CD8-positive, alpha-beta memory T cell (primary cell): ENCODE data around the gene EYA2. TPM values are rescaled to one million over a fixed set of nuclear protein-coding genes. Genes with fewer than 3 reads are reported as not detected.

Experiments
- CTCF ChIA-PET: fragments of 350-600 bp; sonication (Branson Sonifier 250); formaldehyde crosslinking; loops from one replicate; lab custom pipeline; 2021; ENCODE audit warnings: antibody characterized with exemption; lab: Charles Lee
- POLR2A ChIA-PET: fragments of 350-600 bp; sonication (Branson Sonifier 250); formaldehyde crosslinking; loops from one replicate; lab custom pipeline; 2021; ENCODE audit warnings: antibody characterized with exemption; lab: Charles Lee
- DNase-seq, 5 donors: peaks; one replicate each; pipeline versions ENCODE4 v3.0.0 to v3.0.0-alpha.2; 2020 to 2022; ENCODE audit warnings: mixed read lengths in 1 of 5
- H3K27ac ChIP-seq: one replicate; pipeline ENCODE4 v1.7.0; 2013; ENCODE audit warnings: low read depth, mild to moderate bottlenecking, low read length, moderate library complexity
- H3K27me3 ChIP-seq: 2 replicates; pipeline ENCODE4 v1.7.0; 2013; ENCODE audit warnings: low read length, mild to moderate bottlenecking; ENCODE audit not compliant: insufficient read depth, poor library complexity, severe bottlenecking
- H3K36me3 ChIP-seq: 2 replicates; pipeline ENCODE4 v1.7.0; 2013; ENCODE audit warnings: mild to moderate bottlenecking, low read length, moderate library complexity; ENCODE audit not compliant: insufficient read depth
- H3K4me1 ChIP-seq: 2 replicates; pipeline ENCODE4 v1.7.0; 2013; ENCODE audit warnings: mild to moderate bottlenecking, low read length, moderate library complexity; ENCODE audit not compliant: insufficient read depth
- H3K4me3 ChIP-seq: 2 replicates; pipeline ENCODE4 v1.7.0; 2013; ENCODE audit warnings: mild to moderate bottlenecking, low read length
- H3K9me3 ChIP-seq: 2 replicates; pipeline ENCODE4 v1.7.0; 2013; ENCODE audit warnings: mild to moderate bottlenecking, low read length
- H3K27ac Mint-ChIP-seq, 8 donors: one replicate each; pipeline ENCODE4 v1.8.0; 2020 to 2021; ENCODE audit warnings: mixed read lengths in 8 of 8, mild to moderate bottlenecking in 6 of 8, inconsistent platforms in 3 of 8, moderate library complexity in 3 of 8
- H3K27me3 Mint-ChIP-seq, 2 donors: one replicate each; pipeline ENCODE4 v1.8.0; 2020 to 2021; ENCODE audit warnings: mixed read lengths in 2 of 2, mild to moderate bottlenecking in 1 of 2, moderate library complexity in 1 of 2
- H3K36me3 Mint-ChIP-seq, 3 donors: one replicate each; pipeline ENCODE4 v1.8.0; 2020 to 2021; ENCODE audit warnings: mixed read lengths in 3 of 3, inconsistent platforms in 1 of 3, mild to moderate bottlenecking in 1 of 3
- H3K4me1 Mint-ChIP-seq, 3 donors: one replicate each; pipeline ENCODE4 v1.8.0; 2020 to 2021; ENCODE audit warnings: mixed read lengths in 3 of 3, inconsistent platforms in 1 of 3, mild to moderate bottlenecking in 1 of 3
- H3K4me3 Mint-ChIP-seq, 7 donors: one replicate each; pipeline ENCODE4 v1.8.0; 2020 to 2021; ENCODE audit warnings: mixed read lengths in 7 of 7, mild to moderate bottlenecking in 6 of 7, moderate library complexity in 4 of 7, inconsistent platforms in 2 of 7
- H3K9me3 Mint-ChIP-seq, 5 donors: one replicate each; pipeline ENCODE4 v1.8.0; 2020 to 2022; ENCODE audit warnings: mixed read lengths in 5 of 5, mild to moderate bottlenecking in 3 of 5, moderate library complexity in 2 of 5, inconsistent platforms in 1 of 5
- polyA plus RNA-seq: library from polyadenylated mRNA; unstranded; fragments of 300-500 nt; fragmentation: Illumina TruSeq; gene quantifications from one replicate; pipeline ENCODE4 v1.2.3, GENCODE V29; 2021
- total RNA-seq, 2 experiments: library from RNA; stranded (reverse); gene quantifications; one replicate each; pipeline ENCODE4 v1.2.3, GENCODE V29; 2021

EYA2 gene
- total and polyA plus RNA-seq, 3 experiments from 2014 or later: not detected

GRCh38 chr20:46937157-46937523, 42.5 kb downstream of the EYA2 start:
- Mint-ChIP-seq H3K27ac (no peak overlapping the region), H3K27me3 (peaks cover 1 to 27% of the 10 kb centered on the region in 2 donors), H3K4me3 (no peak overlapping the region), H3K4me1 (no peaks in the 10 kb centered on the region), H3K36me3 (no peaks in the 10 kb centered on the region), H3K9me3 (no peaks in the 10 kb centered on the region)
- Histone ChIP-seq H3K27ac (no peak overlapping the region), H3K4me3 (no peak overlapping the region), H3K36me3 (no peaks in the 10 kb centered on the region), H3K4me1 (no peaks in the 10 kb centered on the region), H3K9me3 (no peaks in the 10 kb centered on the region), H3K27me3 (no peaks in the 10 kb centered on the region)
- no peak for DNase-seq
- ChIA-PET CTCF (no interaction called here), POLR2A (no interaction called here)

GRCh38 chr20:46937533-46938226, 43.0 kb downstream of the EYA2 start:
- Histone ChIP-seq H3K27ac (no peak overlapping the region), H3K4me3 (no peak overlapping the region), H3K36me3 (no peaks in the 10 kb centered on the region), H3K9me3 (no peaks in the 10 kb centered on the region), H3K27me3 (no peaks in the 10 kb centered on the region), H3K4me1 (no peaks in the 10 kb centered on the region)
- H3K36me3 Mint-ChIP-seq: no peaks in the 10 kb centered on the region
- H3K4me1 Mint-ChIP-seq: no peaks in the 10 kb centered on the region
- CTCF ChIA-PET: no interaction called here
- POLR2A ChIA-PET: no interaction called here
- no peak overlapping the region for H3K27ac Mint-ChIP-seq
- no peaks in the 10 kb centered on the region for H3K9me3 Mint-ChIP-seq
- no peak overlapping the region for H3K4me3 Mint-ChIP-seq
- peaks cover 1 to 24% of the 10 kb centered on the region in 2 donors for H3K27me3 Mint-ChIP-seq
- DNase-seq: no peak

GRCh38 chr20:46938434-46938833, 43.8 kb downstream of the EYA2 start:
- Mint-ChIP-seq H3K4me3 (no peak overlapping the region), H3K27me3 (peaks cover 1 to 16% of the 10 kb centered on the region in 2 donors), H3K36me3 (no peaks in the 10 kb centered on the region), H3K4me1 (no peaks in the 10 kb centered on the region), H3K27ac (no peak overlapping the region), H3K9me3 (no peaks in the 10 kb centered on the region)
- Histone ChIP-seq H3K4me3 (no peak overlapping the region), H3K36me3 (no peaks in the 10 kb centered on the region), H3K27ac (no peak overlapping the region), H3K9me3 (no peaks in the 10 kb centered on the region), H3K27me3 (peaks cover 2% of the 10 kb centered on the region), H3K4me1 (no peaks in the 10 kb centered on the region)
- no peak for DNase-seq
- POLR2A ChIA-PET: no interaction called here
- CTCF ChIA-PET: no interaction called here

GRCh38 chr20:46939031-46939965, 44.7 kb downstream of the EYA2 start:
- Mint-ChIP-seq H3K4me1 (no peaks in the 10 kb centered on the region), H3K27me3 (peaks cover 0 to 13% of the 10 kb centered on the region in 2 donors), H3K27ac (no peak overlapping the region), H3K4me3 (no peak overlapping the region), H3K9me3 (no peaks in the 10 kb centered on the region), H3K36me3 (no peaks in the 10 kb centered on the region)
- Histone ChIP-seq H3K27me3 (peaks cover 4% of the 10 kb centered on the region), H3K9me3 (no peaks in the 10 kb centered on the region), H3K36me3 (no peaks in the 10 kb centered on the region), H3K27ac (no peak overlapping the region), H3K4me3 (no peak overlapping the region), H3K4me1 (no peaks in the 10 kb centered on the region)
- CTCF ChIA-PET: no interaction called here
- POLR2A ChIA-PET: no interaction called here
- DNase-seq: no peak

GRCh38 chr20:46940616-46941015, 46.0 kb downstream of the EYA2 start:
- H3K27ac ChIP-seq: no peak overlapping the region
- peaks cover 4% of the 10 kb centered on the region for H3K27me3 ChIP-seq
- ChIA-PET POLR2A (no interaction called here), CTCF (no interaction called here)
- no peaks in the 10 kb centered on the region for H3K9me3 ChIP-seq
- no peak for DNase-seq
- H3K27ac Mint-ChIP-seq: no peak overlapping the region
- no peaks in the 10 kb centered on the region for H3K9me3 Mint-ChIP-seq
- no peaks in the 10 kb centered on the region for H3K36me3 Mint-ChIP-seq
- H3K4me3 ChIP-seq: no peak overlapping the region
- H3K4me1 ChIP-seq: no peaks in the 10 kb centered on the region
- H3K27me3 Mint-ChIP-seq: peaks cover 0 to 9% of the 10 kb centered on the region in 2 donors
- no peak overlapping the region for H3K4me3 Mint-ChIP-seq
- no peaks in the 10 kb centered on the region for H3K36me3 ChIP-seq
- no peaks in the 10 kb centered on the region for H3K4me1 Mint-ChIP-seq

GRCh38 chr20:46941404-46941803, 46.8 kb downstream of the EYA2 start:
- ChIA-PET CTCF (no interaction called here), POLR2A (no interaction called here)
- Mint-ChIP-seq H3K9me3 (no peaks in the 10 kb centered on the region), H3K27me3 (peaks cover 0 to 9% of the 10 kb centered on the region in 2 donors), H3K27ac (no peak overlapping the region), H3K4me3 (no peak overlapping the region), H3K36me3 (no peaks in the 10 kb centered on the region), H3K4me1 (no peaks in the 10 kb centered on the region)
- Histone ChIP-seq H3K4me1 (no peaks in the 10 kb centered on the region), H3K27ac (no peak overlapping the region), H3K9me3 (no peaks in the 10 kb centered on the region), H3K36me3 (no peaks in the 10 kb centered on the region), H3K27me3 (peaks cover 4% of the 10 kb centered on the region), H3K4me3 (no peak overlapping the region)
- no peak for DNase-seq

- Histone ChIP-seq H3K4me1 (no peaks in the 10 kb centered on the region), H3K9me3 (no peaks in the 10 kb centered on the region), H3K4me3 (no peak overlapping the region), H3K27ac (no peak overlapping the region), H3K36me3 (no peaks in the 10 kb centered on the region), H3K27me3 (peaks cover 4% of the 10 kb centered on the region)
- Mint-ChIP-seq H3K27me3 (peaks cover 0 to 5% of the 10 kb centered on the region in 2 donors), H3K36me3 (no peaks in the 10 kb centered on the region), H3K4me1 (no peaks in the 10 kb centered on the region), H3K27ac (no peak overlapping the region), H3K9me3 (no peaks in the 10 kb centered on the region), H3K4me3 (no peak overlapping the region)
- ChIA-PET CTCF (no interaction called here), POLR2A (no interaction called here)
- no peak for DNase-seq
These were observed 49.4 kb downstream of the EYA2 start for GRCh38 chr20:46943861-46944591.

- no peaks in the 10 kb centered on the region for H3K36me3 Mint-ChIP-seq
- no peaks in the 10 kb centered on the region for H3K36me3 ChIP-seq
- no peaks in the 10 kb centered on the region for H3K9me3 Mint-ChIP-seq
- H3K4me1 Mint-ChIP-seq: no peaks in the 10 kb centered on the region
- no peak overlapping the region for H3K27ac ChIP-seq
- no peaks in the 10 kb centered on the region for H3K9me3 ChIP-seq
- no peak overlapping the region for H3K4me3 ChIP-seq
- no peak for DNase-seq
- no peak overlapping the region for H3K4me3 Mint-ChIP-seq
- H3K27ac Mint-ChIP-seq: no peak overlapping the region
- peaks cover 0 to 5% of the 10 kb centered on the region in 2 donors for H3K27me3 Mint-ChIP-seq
- H3K4me1 ChIP-seq: no peaks in the 10 kb centered on the region
- ChIA-PET POLR2A (no interaction called here), CTCF (no interaction called here)
- H3K27me3 ChIP-seq: peaks cover 4% of the 10 kb centered on the region
These were observed 50.8 kb downstream of the EYA2 start for GRCh38 chr20:46945465-46945864.
